ENCODE results near the gene ZMYM4.

GRCh38 chr1:35264871-35265270 lies 3.6 kb upstream of the ZMYM4 start:
- TF ChIP-seq, protein P1, sequence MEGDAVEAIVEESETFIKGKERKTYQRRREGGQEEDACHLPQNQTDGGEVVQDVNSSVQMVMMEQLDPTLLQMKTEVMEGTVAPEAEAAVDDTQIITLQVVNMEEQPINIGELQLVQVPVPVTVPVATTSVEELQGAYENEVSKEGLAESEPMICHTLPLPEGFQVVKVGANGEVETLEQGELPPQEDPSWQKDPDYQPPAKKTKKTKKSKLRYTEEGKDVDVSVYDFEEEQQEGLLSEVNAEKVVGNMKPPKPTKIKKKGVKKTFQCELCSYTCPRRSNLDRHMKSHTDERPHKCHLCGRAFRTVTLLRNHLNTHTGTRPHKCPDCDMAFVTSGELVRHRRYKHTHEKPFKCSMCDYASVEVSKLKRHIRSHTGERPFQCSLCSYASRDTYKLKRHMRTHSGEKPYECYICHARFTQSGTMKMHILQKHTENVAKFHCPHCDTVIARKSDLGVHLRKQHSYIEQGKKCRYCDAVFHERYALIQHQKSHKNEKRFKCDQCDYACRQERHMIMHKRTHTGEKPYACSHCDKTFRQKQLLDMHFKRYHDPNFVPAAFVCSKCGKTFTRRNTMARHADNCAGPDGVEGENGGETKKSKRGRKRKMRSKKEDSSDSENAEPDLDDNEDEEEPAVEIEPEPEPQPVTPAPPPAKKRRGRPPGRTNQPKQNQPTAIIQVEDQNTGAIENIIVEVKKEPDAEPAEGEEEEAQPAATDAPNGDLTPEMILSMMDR (IDR thresholded peaks at IDR 0.05) = no peak
- no peak for TF ChIP-seq POLR2A (IDR thresholded peaks at IDR 0.05)
